Lung (tissue), 12 donors: ENCODE results near the gene BCL2L15. TPM values are rescaled to one million over a fixed set of nuclear protein-coding genes. Genes with fewer than 3 reads are reported as not detected.

Experiments used
- ATAC-seq: fragments of 200-7000 bp; cut with Tn5 transposase; one replicate; pipeline ENCODE4 v1.9.1; 2020; ENCODE audit warnings: moderate number of reproducible peaks; ENCODE audit not compliant: insufficient read depth, low FRiP score
- DNase-seq, 3 donors: peaks; one replicate each; pipeline ENCODE4 v3.0.0-alpha.2; 2013 to 2017
- H3K27ac ChIP-seq, 2 donors: one replicate each; pipeline ENCODE4 v1.5.1; 2013; ENCODE audit warnings: mild to moderate bottlenecking in 2 of 2, moderate library complexity in 2 of 2, control low read depth in 1 of 2, inconsistent platforms in 1 of 2, low read depth in 1 of 2, low read length in 1 of 2
- H3K27me3 ChIP-seq, 3 donors: one replicate each; pipeline ENCODE4 v1.5.1; 2013; ENCODE audit warnings: low read length in 2 of 3; ENCODE audit not compliant: control insufficient read depth in 3 of 3, insufficient read depth in 3 of 3
- H3K36me3 ChIP-seq, 4 donors: one replicate each; pipeline ENCODE4 v1.5.1; 2013; ENCODE audit warnings: low read length in 4 of 4, mild to moderate bottlenecking in 1 of 4, moderate library complexity in 1 of 4; ENCODE audit not compliant: control insufficient read depth in 4 of 4, insufficient read depth in 4 of 4
- H3K4me1 ChIP-seq, 5 donors: one replicate each; pipeline ENCODE4 v1.5.1; 2013; ENCODE audit warnings: low read length in 5 of 5, mild to moderate bottlenecking in 2 of 5, moderate library complexity in 1 of 5; ENCODE audit not compliant: control insufficient read depth in 5 of 5, insufficient read depth in 5 of 5
- H3K4me3 ChIP-seq: one replicate; pipeline ENCODE4 v1.5.1; 2013; ENCODE audit warnings: mild to moderate bottlenecking, control low read depth, moderate library complexity
- H3K9ac ChIP-seq, 2 donors: one replicate each; pipeline ENCODE4 v1.5.1; 2013; ENCODE audit warnings: low read length in 2 of 2, control low read depth in 1 of 2; ENCODE audit not compliant: insufficient read depth in 1 of 2
- H3K9me3 ChIP-seq, 4 donors: one replicate each; pipeline ENCODE4 v1.5.1; 2013; ENCODE audit warnings: low read length in 3 of 4, mild to moderate bottlenecking in 1 of 4, moderate library complexity in 1 of 4; ENCODE audit not compliant: control insufficient read depth in 4 of 4, insufficient read depth in 3 of 4
- WGBS, 2 donors: extraction: QIAGEN DNeasy Blood & Tissue Kit; methylation state at CpG; one replicate each; pipeline ENCODE4 v1.1.7; 2013; 5-methylcytosine and 5-hydroxymethylcytosine counted together
- polyA plus RNA-seq, 2 donors: library from polyadenylated mRNA; stranded (reverse); fragments of 200-250 nt; gene quantifications; one replicate each; pipeline ENCODE4 v1.2.1, GENCODE V29; 2013
- total RNA-seq, 2 donors: library from RNA; depleted of rRNA in 1 of 2; stranded (reverse); fragments of >200 nt in 1 of 2; gene quantifications; one replicate each; pipeline ENCODE4 v1.2.1, GENCODE V29; 2014 to 2021
- TF ChIP-seq, protein P1 (sequence below): IDR thresholded peaks from 2 replicates; pipeline ENCODE4 v1.5.1; 2012; ENCODE audit warnings: mild to moderate bottlenecking; ENCODE audit errors: control extremely low read depth, extremely low read depth
- donor health status: control.
- donor health status: control.
- donor health status: Bipolar disorder and iron deficiency.
- donor health status: healthy.
- donor health status: DM: yes; HTN: yes; CAD: no.

The BCL2L15 gene
- total and polyA plus RNA-seq, 4 donors = 1.9 to 7.0 (median 3.2) TPM

DNA sequence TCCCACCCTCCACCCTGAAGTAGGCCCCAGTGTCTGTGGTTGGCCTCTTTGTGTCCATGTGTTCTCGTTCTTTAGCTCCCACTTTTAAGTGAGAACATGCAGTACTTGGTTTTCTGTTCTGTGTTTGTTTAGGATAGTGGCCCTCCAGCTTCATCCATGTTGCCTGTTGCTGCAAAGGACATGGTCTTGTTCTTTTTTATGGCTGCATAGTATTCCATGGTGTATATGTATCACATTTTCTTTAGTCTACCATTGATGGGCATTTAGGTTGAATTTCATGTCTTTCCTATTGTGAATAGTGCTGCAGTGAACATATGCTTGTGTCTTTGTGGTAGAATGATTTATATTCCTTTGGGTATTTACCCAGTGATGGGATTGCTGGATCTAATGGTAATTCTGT, 47.8 kb upstream of the BCL2L15 start:
- Histone ChIP-seq H3K9ac (no peak overlapping the region), H3K27ac (no peak overlapping the region), H3K4me3 (no peak overlapping the region), H3K27me3 (no peaks in the 10 kb centered on the region), H3K4me1 (peaks cover 7 to 23% (median 10%) of the 10 kb centered on the region in 5 donors), H3K36me3 (peaks cover 0 to under 1% (median 0%) of the 10 kb centered on the region in 4 donors), H3K9me3 (no peaks in the 10 kb centered on the region)
- ATAC-seq = no peak
- 90 to 95% methylated on average over 1 of the region's 1 CpG for WGBS, 2 donors
- no peak for DNase-seq
- TF ChIP-seq, protein P1, sequence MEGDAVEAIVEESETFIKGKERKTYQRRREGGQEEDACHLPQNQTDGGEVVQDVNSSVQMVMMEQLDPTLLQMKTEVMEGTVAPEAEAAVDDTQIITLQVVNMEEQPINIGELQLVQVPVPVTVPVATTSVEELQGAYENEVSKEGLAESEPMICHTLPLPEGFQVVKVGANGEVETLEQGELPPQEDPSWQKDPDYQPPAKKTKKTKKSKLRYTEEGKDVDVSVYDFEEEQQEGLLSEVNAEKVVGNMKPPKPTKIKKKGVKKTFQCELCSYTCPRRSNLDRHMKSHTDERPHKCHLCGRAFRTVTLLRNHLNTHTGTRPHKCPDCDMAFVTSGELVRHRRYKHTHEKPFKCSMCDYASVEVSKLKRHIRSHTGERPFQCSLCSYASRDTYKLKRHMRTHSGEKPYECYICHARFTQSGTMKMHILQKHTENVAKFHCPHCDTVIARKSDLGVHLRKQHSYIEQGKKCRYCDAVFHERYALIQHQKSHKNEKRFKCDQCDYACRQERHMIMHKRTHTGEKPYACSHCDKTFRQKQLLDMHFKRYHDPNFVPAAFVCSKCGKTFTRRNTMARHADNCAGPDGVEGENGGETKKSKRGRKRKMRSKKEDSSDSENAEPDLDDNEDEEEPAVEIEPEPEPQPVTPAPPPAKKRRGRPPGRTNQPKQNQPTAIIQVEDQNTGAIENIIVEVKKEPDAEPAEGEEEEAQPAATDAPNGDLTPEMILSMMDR = no peak

GRCh38 chr1:113934511-113935055, 47.2 kb upstream of the BCL2L15 start:
- H3K9me3 ChIP-seq = no peaks in the 10 kb centered on the region
- ATAC-seq (no peak), DNase-seq (no peak)
- no peak overlapping the region for H3K4me3 ChIP-seq
- H3K4me1 ChIP-seq = peaks cover 7 to 23% (median 10%) of the 10 kb centered on the region in 5 donors
- 49 to 74% methylated on average over 5 of the region's 5 CpGs for WGBS, 2 donors
- no peak overlapping the region for H3K27ac ChIP-seq
- TF ChIP-seq, protein P1 = no peak
- H3K9ac ChIP-seq = no peak overlapping the region
- H3K36me3 ChIP-seq = no peaks in the 10 kb centered on the region
- no peaks in the 10 kb centered on the region for H3K27me3 ChIP-seq

- no peak overlapping the region for H3K27ac ChIP-seq
- H3K27me3 ChIP-seq = no peaks in the 10 kb centered on the region
- peaks cover 7 to 21% (median 10%) of the 10 kb centered on the region in 5 donors for H3K4me1 ChIP-seq
- H3K36me3 ChIP-seq = peaks cover 0 to 3% (median 0%) of the 10 kb centered on the region in 4 donors
- no peak overlapping the region for H3K4me3 ChIP-seq
- TF ChIP-seq, protein P1 = no peak
- ATAC-seq (no peak), DNase-seq (no peak)
- no peaks in the 10 kb centered on the region for H3K9me3 ChIP-seq
- H3K9ac ChIP-seq = no peak overlapping the region
These were observed 46.6 kb upstream of the BCL2L15 start for GRCh38 chr1:113934006-113934405.

- no peak overlapping the region for H3K4me3 ChIP-seq
- H3K4me1 ChIP-seq = peaks cover 0 to 25% (median 10%) of the 10 kb centered on the region in 5 donors
- TF ChIP-seq, protein P1 = no peak
- H3K9me3 ChIP-seq = no peaks in the 10 kb centered on the region
- DNase-seq = peak in 1 of 3 donors; percentile 40
- H3K36me3 ChIP-seq = peaks cover 0 to 3% (median 0%) of the 10 kb centered on the region in 4 donors
- no peaks in the 10 kb centered on the region for H3K27me3 ChIP-seq
- ATAC-seq = no peak
- WGBS, 2 donors = 9 to 14% methylated on average over 3 of the region's 3 CpGs
- H3K27ac ChIP-seq = no peak overlapping the region
- H3K9ac ChIP-seq = peak overlapping the region in 1 of 2 donors; percentile 35
These were observed 44.1 kb upstream of the BCL2L15 start for GRCh38 chr1:113931451-113931851.
